ENCODE measurements around the gene USP15. TPM values are rescaled to one million over a fixed set of nuclear protein-coding genes. Genes with fewer than 3 reads are reported as not detected.

The USP15 gene
- total RNA-seq, 1 experiment from 2014 or later, result 16.9 TPM

Other genes starting within 250 kb of the USP15 start
- gene MON2, start 206.4 kb downstream of the USP15 start, total RNA-seq (2014; rRNA removed; shearing (Covaris generic)), result 12.2 and 14.4 TPM in 2 replicates

Data from H7 (cell line).